Raji (cell line): ENCODE data around the gene CDH23.

Source experiments
- POLR2A ChIP-seq: IDR thresholded peaks from 2 replicates; pipeline ENCODE4 v1.6.1; 2011; ENCODE audit warnings: low read depth, low read length, control low read depth; ENCODE audit not compliant: insufficient read depth

The CDH23 gene

DNA sequence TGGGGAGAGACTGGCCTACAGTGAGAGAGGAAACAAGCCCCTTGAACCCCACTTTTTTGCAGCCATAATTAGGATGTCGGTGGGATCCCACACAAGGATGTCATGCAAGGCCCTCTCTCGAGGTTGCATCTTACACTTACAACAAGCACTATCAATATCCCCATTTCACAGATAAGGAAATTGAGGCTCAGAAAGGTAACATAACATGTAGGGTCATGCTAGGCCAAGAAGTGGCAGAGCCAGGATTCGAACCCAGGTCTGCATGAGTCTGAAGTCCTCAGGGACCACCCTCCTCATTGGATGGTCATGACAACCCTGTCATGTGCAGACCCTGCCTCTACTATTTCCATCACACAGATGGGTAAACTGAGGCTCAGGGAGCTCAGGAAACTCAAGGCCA, 199.4 kb downstream of the CDH23 start:
- TF ChIP-seq POLR2A, result no peak

DNA sequence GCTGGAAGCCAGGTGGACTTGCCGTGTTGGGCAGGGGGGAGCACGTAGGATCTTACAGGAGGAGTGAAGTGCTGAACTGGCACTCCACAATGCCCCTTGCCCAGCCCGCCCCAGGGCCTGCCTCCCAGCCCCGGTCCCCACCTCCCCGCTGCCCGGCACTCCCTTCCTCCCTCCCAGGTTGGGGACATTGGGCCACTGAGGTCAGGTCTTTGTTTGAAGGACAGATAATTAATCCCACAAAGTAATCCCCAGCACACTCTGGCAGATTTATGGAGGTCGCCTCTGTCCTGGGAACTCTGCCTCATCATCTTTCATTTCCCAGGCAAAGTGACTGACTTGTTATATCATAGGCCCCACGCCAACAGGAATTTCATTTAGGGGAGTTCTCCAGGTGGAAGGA, 200.0 kb downstream of the CDH23 start:
- no peak for TF ChIP-seq POLR2A

DNA sequence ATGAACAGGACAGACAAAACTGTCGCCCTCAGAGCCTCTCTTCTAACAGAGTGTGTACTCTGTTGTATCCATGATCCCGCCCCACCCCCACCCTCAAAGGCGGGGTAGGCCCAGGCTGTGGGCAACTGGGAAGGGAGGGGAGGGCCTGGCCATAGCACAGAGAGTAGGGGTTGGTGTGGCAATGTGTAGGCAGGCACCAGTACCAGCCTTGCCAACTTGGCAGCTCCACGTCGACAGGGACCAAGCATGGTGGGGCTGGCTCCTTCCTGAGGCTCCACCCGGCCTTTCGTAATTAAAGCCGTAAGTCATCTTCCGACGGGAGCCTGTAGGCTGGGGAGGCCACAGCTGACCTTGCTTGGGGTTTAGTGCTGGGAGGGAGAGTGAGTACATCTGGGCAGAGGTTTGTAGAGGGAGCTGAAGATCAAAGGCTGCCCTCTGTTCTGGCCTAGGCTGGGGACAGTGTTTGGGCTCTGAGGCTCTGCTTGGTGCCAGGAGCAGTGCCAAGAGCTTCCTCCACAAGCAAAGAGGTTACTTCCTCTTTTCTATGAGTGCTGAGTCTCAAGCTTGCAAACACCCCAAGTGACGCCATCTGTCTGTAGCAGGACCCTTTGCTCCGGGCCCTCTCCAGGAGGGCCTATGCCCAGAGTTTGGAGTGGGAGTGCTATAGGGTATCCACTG, 201.2 kb downstream of the CDH23 start:
- no peak for TF ChIP-seq POLR2A

DNA sequence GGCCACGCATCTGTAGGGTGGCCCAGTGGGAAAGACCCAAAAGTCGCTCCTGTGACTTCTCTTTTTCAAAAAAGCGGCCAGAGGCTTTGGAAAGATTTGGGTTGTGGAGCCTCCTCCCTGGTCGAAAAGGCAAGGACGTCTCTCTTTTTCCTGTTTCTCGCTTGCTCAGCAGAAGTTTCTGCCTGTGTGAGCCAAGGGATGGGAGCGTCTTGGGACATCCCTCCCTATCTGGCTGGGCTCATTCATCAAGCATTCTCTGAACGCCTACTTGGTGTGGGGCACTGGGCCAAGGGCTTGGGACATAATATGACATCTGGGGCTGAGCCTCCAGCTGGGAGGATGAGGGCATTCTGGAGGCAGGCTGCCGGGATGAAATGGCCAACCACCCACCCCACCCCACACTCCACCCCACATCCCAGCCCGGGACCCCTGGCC, 201.9 kb downstream of the CDH23 start:
- TF ChIP-seq POLR2A, result no peak

DNA sequence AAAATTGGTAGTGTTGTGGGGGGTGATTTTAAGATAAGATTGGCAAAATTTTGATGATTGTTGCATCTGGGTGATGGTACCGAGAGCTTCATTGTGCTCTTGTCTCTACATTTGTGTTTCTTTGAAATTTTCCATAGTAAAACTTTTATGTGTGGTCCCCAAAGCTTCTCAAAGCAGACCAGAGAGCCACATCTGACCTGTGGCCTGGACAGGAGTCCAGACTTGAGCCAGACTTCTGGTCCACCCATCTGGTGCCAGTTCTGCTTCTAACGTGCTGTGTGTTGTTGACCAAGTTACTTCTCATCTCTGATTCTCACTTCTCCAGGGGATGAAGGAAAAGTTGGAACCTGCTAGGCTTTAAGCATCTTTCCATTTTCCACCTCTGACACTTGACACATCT, 202.8 kb downstream of the CDH23 start:
- TF ChIP-seq POLR2A, result no peak

DNA sequence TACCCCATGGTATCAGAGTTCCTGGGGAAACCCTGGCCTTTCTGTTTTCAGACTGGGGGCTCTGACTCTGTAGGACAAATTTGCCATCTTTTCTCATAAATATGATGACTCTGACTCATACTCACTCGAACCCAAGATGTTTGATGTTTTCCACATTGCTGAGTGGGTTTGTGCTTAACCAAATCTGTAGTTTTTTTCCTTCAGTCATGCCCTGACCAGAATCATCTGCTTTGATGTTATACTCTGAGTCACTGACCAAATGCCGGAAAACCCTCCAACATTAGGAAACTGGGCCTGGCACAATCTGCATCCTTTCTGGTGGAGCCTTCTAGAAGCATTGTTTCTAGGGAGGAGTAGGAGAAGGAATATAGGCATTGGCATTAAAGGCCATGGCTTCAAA, 204.1 kb downstream of the CDH23 start:
- no peak for TF ChIP-seq POLR2A

DNA sequence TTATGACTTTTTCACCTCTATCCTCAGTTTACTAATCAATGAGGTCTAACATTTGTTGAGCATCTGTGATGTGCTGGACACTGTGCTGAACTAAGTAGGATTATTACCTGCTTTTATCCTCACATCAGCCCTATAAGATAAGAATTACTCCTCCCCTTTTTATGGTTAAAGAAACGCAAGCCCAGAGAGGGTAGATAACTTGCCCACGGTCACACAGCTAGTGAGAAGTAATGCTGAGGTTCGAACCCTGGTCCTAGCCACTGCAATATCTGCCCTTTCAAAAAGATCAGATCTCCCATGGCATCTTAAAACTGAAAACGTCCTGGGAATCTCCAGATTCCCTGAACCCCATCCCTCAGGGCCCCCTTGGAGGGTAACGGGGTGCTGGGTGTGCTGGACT, 204.6 kb downstream of the CDH23 start:
- no peak for TF ChIP-seq POLR2A

DNA sequence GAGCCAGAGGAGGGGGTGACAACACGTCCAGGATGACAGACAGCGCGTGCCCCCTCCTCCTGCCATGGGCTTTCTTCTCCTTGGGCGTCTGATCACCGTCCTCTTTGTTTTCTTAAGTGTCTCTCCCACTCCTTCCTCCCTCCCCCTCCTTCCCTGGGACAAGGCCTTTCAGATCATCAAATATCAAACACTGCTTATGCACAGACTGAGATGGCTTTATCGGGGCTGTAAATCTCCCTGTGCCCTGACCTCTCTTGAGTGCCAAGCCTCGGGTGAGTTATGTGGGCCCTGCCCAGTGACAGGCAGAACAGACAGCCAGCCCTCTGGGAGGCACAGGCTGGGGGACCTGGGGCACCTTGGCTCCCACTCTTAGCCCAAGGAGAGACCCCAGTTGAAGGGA, 206.4 kb downstream of the CDH23 start:
- no peak for TF ChIP-seq POLR2A

DNA sequence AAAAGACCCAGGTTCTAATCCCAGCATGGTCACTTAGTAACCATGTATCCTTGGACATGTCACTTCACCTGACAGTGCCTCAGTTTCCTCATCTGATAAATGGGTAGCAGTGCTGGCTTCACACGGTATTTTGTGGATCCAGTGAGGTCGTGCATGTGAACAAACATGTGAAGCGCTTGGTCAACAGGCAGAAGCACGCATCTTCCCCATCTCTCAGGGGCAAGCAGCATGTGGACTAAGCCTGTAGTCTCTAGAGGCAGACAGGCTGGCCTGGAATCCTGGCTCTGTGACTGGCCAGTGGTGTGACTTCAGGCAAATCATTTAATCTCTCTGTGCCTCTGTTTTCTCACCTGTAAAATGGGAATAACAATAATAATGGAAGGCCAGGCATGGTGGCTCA, 207.0 kb downstream of the CDH23 start:
- TF ChIP-seq POLR2A, result no peak

DNA sequence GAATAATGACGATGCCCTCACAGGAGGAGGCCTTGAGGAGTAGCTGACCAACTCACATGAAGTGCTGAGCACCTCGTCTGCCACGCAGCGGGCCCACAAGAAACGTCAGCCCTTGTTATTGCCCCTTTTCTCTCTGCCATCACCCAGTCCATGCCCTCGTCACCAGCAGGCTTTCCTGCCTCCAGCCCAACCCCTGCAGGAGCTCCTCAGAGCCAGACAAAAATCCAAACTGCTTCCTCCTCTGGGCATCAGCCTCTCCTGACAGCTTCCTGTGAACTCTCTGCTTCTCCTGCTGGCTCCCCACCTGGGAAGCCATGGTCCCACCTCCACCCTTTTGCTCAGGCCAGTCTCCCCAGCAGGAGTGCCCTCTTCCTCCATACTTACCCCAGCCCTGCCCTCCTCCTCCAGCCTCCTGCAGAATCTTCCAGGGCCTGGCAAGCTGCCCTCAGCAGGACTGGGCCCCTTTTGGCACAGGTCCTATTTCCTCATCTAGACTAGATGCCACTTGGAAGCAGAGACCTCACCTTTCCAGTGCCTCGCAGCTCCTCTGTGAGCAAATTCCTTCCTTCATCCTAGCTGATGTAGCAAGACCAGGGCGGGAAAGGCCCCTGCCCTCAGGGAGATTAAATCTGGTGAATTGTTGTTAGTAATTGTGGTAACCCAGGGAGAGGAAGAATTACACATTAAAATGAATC, 207.8 kb downstream of the CDH23 start:
- TF ChIP-seq POLR2A, result no peak

DNA sequence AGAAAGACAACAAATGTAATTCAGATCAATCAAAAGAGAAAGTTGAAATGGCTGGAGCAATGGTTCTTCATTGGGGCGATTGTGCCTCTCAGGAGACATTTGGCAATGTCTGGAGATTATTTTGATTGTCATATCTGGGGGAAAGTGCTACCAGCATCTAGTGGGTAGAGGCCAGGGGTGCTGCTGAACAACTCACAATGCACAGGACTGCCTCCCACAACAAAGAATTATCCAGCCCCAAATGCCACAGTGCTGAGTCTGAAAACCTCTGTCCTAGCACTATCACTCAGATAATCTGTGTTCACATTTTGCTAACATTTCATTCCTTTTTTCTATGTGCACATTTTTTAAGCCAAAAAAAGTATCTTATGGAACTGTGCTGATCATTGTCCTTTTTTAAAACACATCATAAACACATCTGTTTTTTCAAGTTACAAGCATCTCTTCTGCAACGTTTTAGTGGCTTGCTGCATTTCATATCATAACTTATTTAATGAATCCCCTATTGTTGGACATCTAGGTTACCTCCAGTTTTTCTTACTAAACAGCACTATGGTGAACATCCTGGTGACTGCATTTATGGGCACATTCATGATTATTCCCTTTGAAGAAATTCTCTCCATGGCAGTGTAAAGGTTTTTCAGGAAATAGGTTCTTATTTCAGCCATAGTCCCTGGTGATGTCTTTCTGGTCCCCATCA, 208.7 kb downstream of the CDH23 start:
- no peak for TF ChIP-seq POLR2A

DNA sequence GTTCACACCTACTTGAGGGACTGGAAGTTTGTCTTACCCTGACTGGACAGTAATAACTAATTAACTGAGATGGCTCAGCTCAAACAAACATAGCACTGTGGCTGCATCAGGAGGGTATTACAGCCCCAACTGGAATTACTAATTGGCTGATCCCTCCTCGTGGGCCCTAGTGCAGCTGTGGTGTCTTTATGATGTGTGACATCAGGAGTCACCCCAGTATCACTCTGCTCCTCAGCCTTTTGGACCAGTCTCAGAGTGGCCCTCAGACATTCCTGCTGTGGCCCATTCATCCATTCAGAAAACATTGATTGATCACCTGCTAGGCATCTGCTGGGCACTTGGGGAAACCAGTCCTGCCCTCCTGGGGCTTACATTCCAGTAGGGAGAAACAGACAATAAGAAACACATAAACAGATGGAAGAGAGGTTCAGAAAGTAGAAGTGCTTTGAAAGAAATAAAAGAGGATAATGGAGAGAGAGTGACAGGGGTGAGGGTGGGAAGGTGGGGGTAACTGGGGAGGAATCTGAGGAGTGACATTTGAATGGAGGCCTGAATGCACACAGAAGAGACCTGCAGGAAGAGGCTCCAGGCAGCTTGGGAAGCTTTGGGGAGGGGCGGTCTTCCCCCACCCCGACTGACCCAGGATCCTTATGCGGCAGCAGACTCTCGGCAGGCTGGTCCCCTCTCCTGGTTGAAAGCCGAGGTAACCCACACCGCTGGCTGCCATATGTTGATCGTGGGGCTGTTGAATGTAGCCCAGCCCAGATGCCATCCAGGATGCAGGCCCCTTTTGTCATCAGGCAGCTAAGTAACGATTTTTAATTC, 209.7 kb downstream of the CDH23 start:
- TF ChIP-seq POLR2A, result no peak

DNA sequence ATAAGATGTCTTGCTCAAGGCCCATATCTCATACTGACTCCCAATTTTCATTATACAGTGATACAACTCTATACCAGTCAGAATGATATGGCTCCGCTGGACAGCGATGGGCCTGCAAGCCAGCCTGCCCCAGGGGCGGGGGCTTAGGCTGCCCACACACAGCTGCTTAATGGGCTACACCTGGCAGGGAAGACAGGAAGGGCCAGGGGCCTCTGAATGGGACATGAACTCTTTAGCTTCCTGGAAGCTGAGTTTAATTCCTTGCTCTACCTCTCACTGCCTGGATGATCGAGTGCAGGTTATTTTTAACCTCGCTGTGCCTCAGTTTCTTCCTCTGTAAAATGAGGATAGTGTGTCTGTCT, 210.3 kb downstream of the CDH23 start:
- no peak for TF ChIP-seq POLR2A

DNA sequence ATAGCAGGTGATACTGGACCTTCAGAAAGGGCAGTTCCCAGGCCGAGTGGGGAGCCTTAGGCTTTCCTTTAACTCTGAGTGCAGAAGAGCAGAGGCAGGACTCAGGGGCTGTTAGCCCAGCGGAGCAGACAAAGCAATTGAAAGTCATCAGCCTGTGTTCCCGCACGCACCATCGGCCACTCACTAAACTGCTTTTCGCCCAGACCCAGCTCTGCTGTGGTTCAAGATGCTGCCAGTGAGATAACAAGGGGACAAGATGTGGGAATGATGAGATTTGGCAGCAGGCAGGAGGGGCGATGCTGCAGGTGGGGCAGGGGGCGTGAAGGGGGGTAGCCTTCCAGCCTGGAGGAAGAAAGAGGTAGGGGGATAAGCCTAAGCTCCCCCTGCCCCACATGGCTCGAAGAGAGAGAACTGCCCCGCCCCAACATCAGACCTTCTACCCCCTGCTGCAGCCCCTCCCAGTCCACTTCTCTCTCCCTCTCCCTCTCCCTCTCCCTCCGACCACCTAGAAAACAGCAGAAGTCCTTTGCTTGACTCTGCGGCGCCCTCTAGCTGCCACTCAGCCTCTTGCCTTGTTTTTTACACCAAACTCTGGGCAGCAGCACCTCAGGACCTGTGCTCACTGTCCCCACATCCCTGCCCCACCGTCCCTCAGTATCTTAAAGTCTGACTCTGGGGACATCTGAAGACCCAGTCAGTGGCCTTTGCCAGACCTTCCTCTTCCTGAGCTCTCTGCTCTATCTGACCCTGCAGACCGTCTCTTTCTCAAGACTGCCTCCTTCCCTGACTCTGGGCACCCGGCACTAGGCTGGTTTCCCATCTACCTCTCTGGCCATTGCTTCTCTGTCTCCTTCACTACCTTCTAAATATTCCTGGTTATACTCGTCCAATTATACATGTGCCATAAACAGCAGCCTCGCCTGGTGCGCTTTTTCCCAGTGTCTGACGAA, 212.4 kb downstream of the CDH23 start:
- no peak for TF ChIP-seq POLR2A
